DOHH2 (cell line): ENCODE results near the gene AEBP1.

Source experiments
- H3F3A ChIP-seq: fragments of 200-600 bp; sonication (generic), shearing (Covaris generic); 2 replicates; pipeline ENCODE4 v1.6.0; 2016; ENCODE audit warnings: antibody characterized with exemption, mild to moderate bottlenecking; ENCODE audit not compliant: control insufficient read depth, insufficient read depth
- H3K27ac ChIP-seq: fragments of 200-600 bp; sonication (generic); 2 replicates; pipeline ENCODE4 v1.5.1; 2014; ENCODE audit warnings: low read depth, mild to moderate bottlenecking, low read length, moderate library complexity
- H3K27me3 ChIP-seq: fragments of 200-600 bp; sonication (generic); 2 replicates; pipeline ENCODE4 v1.6.1; 2014; ENCODE audit warnings: mild to moderate bottlenecking, low read length, mixed read lengths; ENCODE audit not compliant: control insufficient read depth
- H3K36me3 ChIP-seq: fragments of 200-600 bp; sonication (generic); 2 replicates; pipeline ENCODE4 v1.6.1; 2014; ENCODE audit warnings: mild to moderate bottlenecking, low read length, moderate library complexity, mixed read lengths; ENCODE audit not compliant: control insufficient read depth
- H3K4me1 ChIP-seq: fragments of 200-600 bp; sonication (generic); 2 replicates; pipeline ENCODE4 v1.6.1; 2014; ENCODE audit warnings: mild to moderate bottlenecking, low read length, mixed read lengths; ENCODE audit not compliant: control insufficient read depth
- H3K4me2 ChIP-seq: fragments of 200-600 bp; sonication (generic); 2 replicates; pipeline ENCODE4 v1.6.0; 2014; ENCODE audit warnings: mild to moderate bottlenecking, low read length, moderate library complexity
- H3K4me3 ChIP-seq: fragments of 200-600 bp; sonication (generic); 2 replicates; pipeline ENCODE4 v1.5.1; 2014; ENCODE audit warnings: mild to moderate bottlenecking, low read length, mixed read lengths
- H3K79me2 ChIP-seq: fragments of 200-600 bp; sonication (generic); 2 replicates; pipeline ENCODE4 v1.6.1; 2014; ENCODE audit warnings: mild to moderate bottlenecking, low read length, mixed read lengths; ENCODE audit not compliant: control insufficient read depth
- H3K9me2 ChIP-seq: fragments of 200-600 bp; sonication (generic); replicated peaks from 2 replicates; pipeline ENCODE4 v1.6.1; 2014; ENCODE audit warnings: mild to moderate bottlenecking, low read length, mixed read lengths; ENCODE audit not compliant: control insufficient read depth
- H3K9me3 ChIP-seq: fragments of 200-600 bp; sonication (generic); 2 replicates; pipeline ENCODE4 v1.6.1; 2014; ENCODE audit warnings: antibody characterized with exemption, low read length, mixed read lengths; ENCODE audit not compliant: control insufficient read depth, insufficient read depth
- H4K20me1 ChIP-seq: fragments of 200-600 bp; sonication (generic); 2 replicates; pipeline ENCODE4 v1.6.0; 2014; ENCODE audit warnings: low read depth, mild to moderate bottlenecking, antibody characterized with exemption, low read length, moderate library complexity; ENCODE audit not compliant: control insufficient read depth, insufficient read depth
- EZH2phosphoT487 ChIP-seq: fragments of 200-600 bp; sonication (generic); IDR thresholded peaks from 2 replicates; pipeline ENCODE4 v1.6.1; 2017; ENCODE audit warnings: borderline replicate concordance, mild to moderate bottlenecking, antibody characterized with exemption, low read length, moderate library complexity, mixed read lengths
- TF ChIP-seq, protein P1 (sequence below): fragments of 200-600 bp; sonication (generic); IDR thresholded peaks from one replicate; pipeline ENCODE4 v1.5.1; 2014; ENCODE audit warnings: antibody characterized with exemption, mild to moderate bottlenecking, low read depth, low read length; ENCODE audit not compliant: poor library complexity, severe bottlenecking

Gene AEBP1

GRCh38 chr7:44094883-44095592 is 9.1 kb upstream of the AEBP1 start:
- Histone ChIP-seq H4K20me1 (no peaks in the 10 kb centered on the region), H3K4me1 (peaks cover 60% of the 10 kb centered on the region), H3F3A (peaks cover 7% of the 10 kb centered on the region), H3K36me3 (no peaks in the 10 kb centered on the region; the same call in 1 of the 2 replicates), H3K9me2 (no peaks in the 10 kb centered on the region), H3K27me3 (no peaks in the 10 kb centered on the region), H3K79me2 (no peaks in the 10 kb centered on the region), H3K4me2 (peak overlapping the region; percentile 28), H3K9me3 (peaks cover 4% of the 10 kb centered on the region; the same call in 1 of the 2 replicates), H3K4me3 (no peak overlapping the region), H3K27ac (no peak overlapping the region)
- TF ChIP-seq EZH2phosphoT487, result no peak
- TF ChIP-seq, protein P1, sequence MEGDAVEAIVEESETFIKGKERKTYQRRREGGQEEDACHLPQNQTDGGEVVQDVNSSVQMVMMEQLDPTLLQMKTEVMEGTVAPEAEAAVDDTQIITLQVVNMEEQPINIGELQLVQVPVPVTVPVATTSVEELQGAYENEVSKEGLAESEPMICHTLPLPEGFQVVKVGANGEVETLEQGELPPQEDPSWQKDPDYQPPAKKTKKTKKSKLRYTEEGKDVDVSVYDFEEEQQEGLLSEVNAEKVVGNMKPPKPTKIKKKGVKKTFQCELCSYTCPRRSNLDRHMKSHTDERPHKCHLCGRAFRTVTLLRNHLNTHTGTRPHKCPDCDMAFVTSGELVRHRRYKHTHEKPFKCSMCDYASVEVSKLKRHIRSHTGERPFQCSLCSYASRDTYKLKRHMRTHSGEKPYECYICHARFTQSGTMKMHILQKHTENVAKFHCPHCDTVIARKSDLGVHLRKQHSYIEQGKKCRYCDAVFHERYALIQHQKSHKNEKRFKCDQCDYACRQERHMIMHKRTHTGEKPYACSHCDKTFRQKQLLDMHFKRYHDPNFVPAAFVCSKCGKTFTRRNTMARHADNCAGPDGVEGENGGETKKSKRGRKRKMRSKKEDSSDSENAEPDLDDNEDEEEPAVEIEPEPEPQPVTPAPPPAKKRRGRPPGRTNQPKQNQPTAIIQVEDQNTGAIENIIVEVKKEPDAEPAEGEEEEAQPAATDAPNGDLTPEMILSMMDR, result no peak

GRCh38 chr7:44095781-44096180 is 8.4 kb upstream of the AEBP1 start:
- Histone ChIP-seq H3K4me2 (0 out of 2 replicates have a peak overlapping the region, but pooled peaks have one; percentile 28), H4K20me1 (no peaks in the 10 kb centered on the region), H3K79me2 (no peaks in the 10 kb centered on the region), H3K4me3 (no peak overlapping the region), H3K4me1 (peaks cover 67% of the 10 kb centered on the region), H3F3A (peaks cover 7% of the 10 kb centered on the region), H3K9me2 (no peaks in the 10 kb centered on the region), H3K9me3 (peaks cover 4% of the 10 kb centered on the region; the same call in 1 of the 2 replicates), H3K27me3 (no peaks in the 10 kb centered on the region), H3K36me3 (no peaks in the 10 kb centered on the region; the same call in 1 of the 2 replicates), H3K27ac (no peak overlapping the region)
- TF ChIP-seq, protein P1, result no peak
- TF ChIP-seq EZH2phosphoT487, result no peak

- peak overlapping the region; percentile 56 for H3K4me2 ChIP-seq
- H3K36me3 ChIP-seq, result no peaks in the 10 kb centered on the region; the same call in 1 of the 2 replicates
Observed at GRCh38 chr7:44096326-44096881, 7.7 kb upstream of the AEBP1 start.

More at GRCh38 chr7:44096326-44096881, 7.7 kb upstream of the AEBP1 start:
- peaks cover 74% of the 10 kb centered on the region for H3K4me1 ChIP-seq
- H4K20me1 ChIP-seq, result no peaks in the 10 kb centered on the region
- peak overlapping the region; percentile 6; the same call in 1 of the 2 replicates for H3K4me3 ChIP-seq
- H3K27ac ChIP-seq, result peak overlapping the region; percentile 43
- H3K27me3 ChIP-seq, result no peaks in the 10 kb centered on the region
- peaks cover 7% of the 10 kb centered on the region for H3F3A ChIP-seq
- TF ChIP-seq, protein P1, result no peak
- no peak for TF ChIP-seq EZH2phosphoT487
- H3K9me3 ChIP-seq, result peaks cover 4% of the 10 kb centered on the region; the same call in 1 of the 2 replicates
- no peaks in the 10 kb centered on the region for H3K9me2 ChIP-seq
- no peaks in the 10 kb centered on the region for H3K79me2 ChIP-seq
